WTC11 (cell line): Measurements from ENCODE around the gene RAB35. TPM values are rescaled to one million over a fixed set of nuclear protein-coding genes. Genes with fewer than 3 reads are reported as not detected.

Source experiments
- ATAC-seq: fragments of 200-7000 bp; cut with Tn5 transposase; 2 replicates; pipeline ENCODE4 v1.10.0; 2021; ENCODE audit warnings: mild to moderate bottlenecking, moderate library complexity
- CTCF ChIA-PET: fragments of 300-600 bp; sonication (Branson Sonifier 250); formaldehyde crosslinking; loops from one replicate; lab custom pipeline; 2021; ENCODE audit warnings: antibody characterized with exemption; lab: Charles Lee
- POLR2A ChIA-PET: fragments of 350-600 bp; sonication (Branson Sonifier 250); formaldehyde crosslinking; loops from one replicate; lab custom pipeline; 2021; ENCODE audit warnings: antibody characterized with exemption; lab: Charles Lee
- DNase-seq: peaks from one replicate; pipeline ENCODE4 v3.0.0; 2021; ENCODE audit warnings: low spot score
- H3K27ac Mint-ChIP-seq: 2 replicates; pipeline ENCODE4 v1.8.0; 2021; ENCODE audit warnings: mixed read lengths
- H3K27me3 Mint-ChIP-seq: 2 replicates; pipeline ENCODE4 v1.8.0; 2021; ENCODE audit warnings: low read depth, mild to moderate bottlenecking, moderate library complexity, mixed read lengths
- H3K36me3 Mint-ChIP-seq: 2 replicates; pipeline ENCODE4 v1.8.0; 2021; ENCODE audit warnings: mixed read lengths
- H3K4me1 Mint-ChIP-seq: 2 replicates; pipeline ENCODE4 v1.8.0; 2022; ENCODE audit warnings: mixed read lengths
- H3K4me3 Mint-ChIP-seq: 2 replicates; pipeline ENCODE4 v1.8.0; 2021; ENCODE audit warnings: mild to moderate bottlenecking, moderate library complexity, mixed read lengths
- H3K9me3 Mint-ChIP-seq: 2 replicates; pipeline ENCODE4 v1.8.0; 2021; ENCODE audit warnings: mixed read lengths
- EMX1 ChIP-seq: fragments of 250-450 bp; sonication (Bioruptor Pico); IDR thresholded peaks from 2 replicates; pipeline ENCODE4 v1.8.0; 2021; ENCODE audit warnings: mild to moderate bottlenecking
- ETV6 ChIP-seq: sonication (generic); formaldehyde crosslinking; IDR thresholded peaks from 2 replicates; pipeline ENCODE4 v1.8.1; 2022; ENCODE audit warnings: mild to moderate bottlenecking, missing genetic modification reagents
- FOXP1 ChIP-seq: sonication (generic); formaldehyde crosslinking; IDR thresholded peaks from 2 replicates; pipeline ENCODE4 v1.8.0; 2022; ENCODE audit warnings: missing genetic modification reagents, mild to moderate bottlenecking, moderate library complexity, borderline replicate concordance
- MXD4 ChIP-seq: fragments of 250-450 bp; sonication (Bioruptor Pico); IDR thresholded peaks from 2 replicates; pipeline ENCODE4 v1.8.0; 2021; ENCODE audit warnings: mild to moderate bottlenecking, moderate library complexity, borderline replicate concordance
- MYBL2 ChIP-seq: sonication (generic); formaldehyde crosslinking; IDR thresholded peaks from 2 replicates; pipeline ENCODE4 v1.8.1; 2023; ENCODE audit warnings: mild to moderate bottlenecking, moderate library complexity, missing genetic modification reagents
- NFATC4 ChIP-seq: fragments of 250-450 bp; sonication (Bioruptor Pico); IDR thresholded peaks from 2 replicates; pipeline ENCODE4 v1.9.0; 2021; ENCODE audit warnings: mild to moderate bottlenecking
- NFYB ChIP-seq: sonication (generic); formaldehyde crosslinking; conservative IDR thresholded peaks from 2 replicates; pipeline ENCODE4 v1.8.0; 2022; ENCODE audit warnings: low read depth, missing genetic modification reagents
- NR2C2 ChIP-seq: sonication (generic); formaldehyde crosslinking; IDR thresholded peaks from 2 replicates; pipeline ENCODE4 v1.8.0; 2022; ENCODE audit warnings: mild to moderate bottlenecking, missing genetic modification reagents
- SMAD3 ChIP-seq: sonication (generic); formaldehyde crosslinking; IDR thresholded peaks from 2 replicates; pipeline ENCODE4 v1.8.0; 2022; ENCODE audit warnings: missing genetic modification reagents, mild to moderate bottlenecking, borderline replicate concordance
- SP1 ChIP-seq: sonication (generic); formaldehyde crosslinking; conservative IDR thresholded peaks from 2 replicates; pipeline ENCODE4 v1.8.1; 2022; ENCODE audit warnings: missing genetic modification reagents
- TEAD1 ChIP-seq: sonication (generic); formaldehyde crosslinking; IDR thresholded peaks from 2 replicates; pipeline ENCODE4 v1.8.0; 2022; ENCODE audit warnings: mild to moderate bottlenecking, missing genetic modification reagents
- ZNF219 ChIP-seq: sonication (generic); formaldehyde crosslinking; IDR thresholded peaks from 2 replicates; pipeline ENCODE4 v1.8.0; 2023; ENCODE audit warnings: missing genetic modification reagents, mild to moderate bottlenecking, borderline replicate concordance
- total RNA-seq: library from RNA; stranded (reverse); gene quantifications from 3 replicates; pipeline ENCODE4 v1.2.3, GENCODE V29; 2021
- TF ChIP-seq, protein P1 (sequence below): sonication (generic); formaldehyde crosslinking; conservative IDR thresholded peaks from 2 replicates; pipeline ENCODE4 v1.8.1; 2023; ENCODE audit warnings: mild to moderate bottlenecking, low read depth, missing genetic modification reagents, moderate library complexity
- TF ChIP-seq, protein P2 (sequence below): sonication (generic); formaldehyde crosslinking; IDR thresholded peaks from 2 replicates; pipeline ENCODE4 v1.8.1; 2023; ENCODE audit warnings: mild to moderate bottlenecking, missing genetic modification reagents, moderate library complexity
- TF ChIP-seq, protein P3 (sequence below): sonication (generic); formaldehyde crosslinking; IDR thresholded peaks from 2 replicates; pipeline ENCODE4 v1.8.1; 2023; ENCODE audit warnings: mild to moderate bottlenecking, missing genetic modification reagents, borderline replicate concordance
- TF ChIP-seq, protein P4 (sequence below): fragments of 250-450 bp; sonication (Bioruptor Pico); IDR thresholded peaks from 2 replicates; pipeline ENCODE4 v1.8.0; 2021; ENCODE audit warnings: mild to moderate bottlenecking
- TF ChIP-seq, protein P5 (sequence below): sonication (generic); formaldehyde crosslinking; IDR thresholded peaks from 2 replicates; pipeline ENCODE4 v1.8.1; 2023; ENCODE audit warnings: mild to moderate bottlenecking, missing genetic modification reagents
- TF ChIP-seq, protein P6 (sequence below): fragments of 250-450 bp; sonication (Bioruptor Pico); IDR thresholded peaks from 2 replicates; pipeline ENCODE4 v1.9.0; 2021; ENCODE audit warnings: mild to moderate bottlenecking
- TF ChIP-seq, protein P7 (sequence below): sonication (generic); formaldehyde crosslinking; IDR thresholded peaks from 2 replicates; pipeline ENCODE4 v1.8.1; 2022; ENCODE audit warnings: low read depth, mild to moderate bottlenecking, moderate library complexity, missing genetic modification reagents, borderline replicate concordance

RAB35 gene
- total RNA-seq, 1 experiment from 2014 or later = 44.5 TPM

DNA sequence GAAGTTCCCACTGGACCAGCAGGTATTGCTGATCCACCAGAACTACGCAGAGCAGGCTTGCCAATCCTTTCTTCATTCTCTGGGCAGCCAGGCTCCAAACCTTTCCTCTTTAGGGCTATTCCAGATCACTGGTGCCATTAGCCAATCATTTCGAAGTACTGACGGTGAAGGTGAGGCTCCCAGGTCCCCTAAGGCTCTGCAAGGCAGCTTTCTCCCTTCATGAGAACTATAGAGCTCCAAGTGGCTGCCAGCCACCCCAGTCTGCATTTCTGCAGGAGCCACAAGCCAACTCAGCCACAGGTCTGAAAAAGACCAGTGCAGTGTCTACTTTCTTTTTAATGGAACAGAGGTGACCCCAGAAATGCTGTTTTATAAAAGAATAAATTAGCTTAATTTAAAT, 48.7 kb downstream of the RAB35 start:
- Mint-ChIP-seq H3K4me3 (no peak overlapping the region), H3K27me3 (no peaks in the 10 kb centered on the region), H3K27ac (no peak overlapping the region), H3K4me1 (no peaks in the 10 kb centered on the region; the same call in 1 of the 2 replicates), H3K36me3 (no peaks in the 10 kb centered on the region)
- DNase-seq (no peak), ATAC-seq (no peak)
- CTCF ChIA-PET = no interaction called here
- TF ChIP-seq, protein P1, sequence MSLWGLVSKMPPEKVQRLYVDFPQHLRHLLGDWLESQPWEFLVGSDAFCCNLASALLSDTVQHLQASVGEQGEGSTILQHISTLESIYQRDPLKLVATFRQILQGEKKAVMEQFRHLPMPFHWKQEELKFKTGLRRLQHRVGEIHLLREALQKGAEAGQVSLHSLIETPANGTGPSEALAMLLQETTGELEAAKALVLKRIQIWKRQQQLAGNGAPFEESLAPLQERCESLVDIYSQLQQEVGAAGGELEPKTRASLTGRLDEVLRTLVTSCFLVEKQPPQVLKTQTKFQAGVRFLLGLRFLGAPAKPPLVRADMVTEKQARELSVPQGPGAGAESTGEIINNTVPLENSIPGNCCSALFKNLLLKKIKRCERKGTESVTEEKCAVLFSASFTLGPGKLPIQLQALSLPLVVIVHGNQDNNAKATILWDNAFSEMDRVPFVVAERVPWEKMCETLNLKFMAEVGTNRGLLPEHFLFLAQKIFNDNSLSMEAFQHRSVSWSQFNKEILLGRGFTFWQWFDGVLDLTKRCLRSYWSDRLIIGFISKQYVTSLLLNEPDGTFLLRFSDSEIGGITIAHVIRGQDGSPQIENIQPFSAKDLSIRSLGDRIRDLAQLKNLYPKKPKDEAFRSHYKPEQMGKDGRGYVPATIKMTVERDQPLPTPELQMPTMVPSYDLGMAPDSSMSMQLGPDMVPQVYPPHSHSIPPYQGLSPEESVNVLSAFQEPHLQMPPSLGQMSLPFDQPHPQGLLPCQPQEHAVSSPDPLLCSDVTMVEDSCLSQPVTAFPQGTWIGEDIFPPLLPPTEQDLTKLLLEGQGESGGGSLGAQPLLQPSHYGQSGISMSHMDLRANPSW (CRISPR knock-in tag) = no peak
- TF ChIP-seq SMAD3 (CRISPR knock-in tag) (no peak), ETV6 (CRISPR knock-in tag) (no peak), NFYB (CRISPR knock-in tag) (no peak)
- TF ChIP-seq, protein P2, sequence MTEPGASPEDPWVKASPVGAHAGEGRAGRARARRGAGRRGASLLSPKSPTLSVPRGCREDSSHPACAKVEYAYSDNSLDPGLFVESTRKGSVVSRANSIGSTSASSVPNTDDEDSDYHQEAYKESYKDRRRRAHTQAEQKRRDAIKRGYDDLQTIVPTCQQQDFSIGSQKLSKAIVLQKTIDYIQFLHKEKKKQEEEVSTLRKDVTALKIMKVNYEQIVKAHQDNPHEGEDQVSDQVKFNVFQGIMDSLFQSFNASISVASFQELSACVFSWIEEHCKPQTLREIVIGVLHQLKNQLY (CRISPR knock-in tag) = no peak
- TF ChIP-seq, protein P3, sequence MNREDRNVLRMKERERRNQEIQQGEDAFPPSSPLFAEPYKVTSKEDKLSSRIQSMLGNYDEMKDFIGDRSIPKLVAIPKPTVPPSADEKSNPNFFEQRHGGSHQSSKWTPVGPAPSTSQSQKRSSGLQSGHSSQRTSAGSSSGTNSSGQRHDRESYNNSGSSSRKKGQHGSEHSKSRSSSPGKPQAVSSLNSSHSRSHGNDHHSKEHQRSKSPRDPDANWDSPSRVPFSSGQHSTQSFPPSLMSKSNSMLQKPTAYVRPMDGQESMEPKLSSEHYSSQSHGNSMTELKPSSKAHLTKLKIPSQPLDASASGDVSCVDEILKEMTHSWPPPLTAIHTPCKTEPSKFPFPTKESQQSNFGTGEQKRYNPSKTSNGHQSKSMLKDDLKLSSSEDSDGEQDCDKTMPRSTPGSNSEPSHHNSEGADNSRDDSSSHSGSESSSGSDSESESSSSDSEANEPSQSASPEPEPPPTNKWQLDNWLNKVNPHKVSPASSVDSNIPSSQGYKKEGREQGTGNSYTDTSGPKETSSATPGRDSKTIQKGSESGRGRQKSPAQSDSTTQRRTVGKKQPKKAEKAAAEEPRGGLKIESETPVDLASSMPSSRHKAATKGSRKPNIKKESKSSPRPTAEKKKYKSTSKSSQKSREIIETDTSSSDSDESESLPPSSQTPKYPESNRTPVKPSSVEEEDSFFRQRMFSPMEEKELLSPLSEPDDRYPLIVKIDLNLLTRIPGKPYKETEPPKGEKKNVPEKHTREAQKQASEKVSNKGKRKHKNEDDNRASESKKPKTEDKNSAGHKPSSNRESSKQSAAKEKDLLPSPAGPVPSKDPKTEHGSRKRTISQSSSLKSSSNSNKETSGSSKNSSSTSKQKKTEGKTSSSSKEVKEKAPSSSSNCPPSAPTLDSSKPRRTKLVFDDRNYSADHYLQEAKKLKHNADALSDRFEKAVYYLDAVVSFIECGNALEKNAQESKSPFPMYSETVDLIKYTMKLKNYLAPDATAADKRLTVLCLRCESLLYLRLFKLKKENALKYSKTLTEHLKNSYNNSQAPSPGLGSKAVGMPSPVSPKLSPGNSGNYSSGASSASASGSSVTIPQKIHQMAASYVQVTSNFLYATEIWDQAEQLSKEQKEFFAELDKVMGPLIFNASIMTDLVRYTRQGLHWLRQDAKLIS (CRISPR knock-in tag) = no peak
- TF ChIP-seq, protein P4, sequence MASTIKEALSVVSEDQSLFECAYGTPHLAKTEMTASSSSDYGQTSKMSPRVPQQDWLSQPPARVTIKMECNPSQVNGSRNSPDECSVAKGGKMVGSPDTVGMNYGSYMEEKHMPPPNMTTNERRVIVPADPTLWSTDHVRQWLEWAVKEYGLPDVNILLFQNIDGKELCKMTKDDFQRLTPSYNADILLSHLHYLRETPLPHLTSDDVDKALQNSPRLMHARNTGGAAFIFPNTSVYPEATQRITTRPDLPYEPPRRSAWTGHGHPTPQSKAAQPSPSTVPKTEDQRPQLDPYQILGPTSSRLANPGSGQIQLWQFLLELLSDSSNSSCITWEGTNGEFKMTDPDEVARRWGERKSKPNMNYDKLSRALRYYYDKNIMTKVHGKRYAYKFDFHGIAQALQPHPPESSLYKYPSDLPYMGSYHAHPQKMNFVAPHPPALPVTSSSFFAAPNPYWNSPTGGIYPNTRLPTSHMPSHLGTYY (CRISPR knock-in tag) = no peak
- TF ChIP-seq, all 79 proteins: peak for 0
- H3K9me3 Mint-ChIP-seq = no peaks in the 10 kb centered on the region
- POLR2A ChIA-PET = no interaction called here

DNA sequence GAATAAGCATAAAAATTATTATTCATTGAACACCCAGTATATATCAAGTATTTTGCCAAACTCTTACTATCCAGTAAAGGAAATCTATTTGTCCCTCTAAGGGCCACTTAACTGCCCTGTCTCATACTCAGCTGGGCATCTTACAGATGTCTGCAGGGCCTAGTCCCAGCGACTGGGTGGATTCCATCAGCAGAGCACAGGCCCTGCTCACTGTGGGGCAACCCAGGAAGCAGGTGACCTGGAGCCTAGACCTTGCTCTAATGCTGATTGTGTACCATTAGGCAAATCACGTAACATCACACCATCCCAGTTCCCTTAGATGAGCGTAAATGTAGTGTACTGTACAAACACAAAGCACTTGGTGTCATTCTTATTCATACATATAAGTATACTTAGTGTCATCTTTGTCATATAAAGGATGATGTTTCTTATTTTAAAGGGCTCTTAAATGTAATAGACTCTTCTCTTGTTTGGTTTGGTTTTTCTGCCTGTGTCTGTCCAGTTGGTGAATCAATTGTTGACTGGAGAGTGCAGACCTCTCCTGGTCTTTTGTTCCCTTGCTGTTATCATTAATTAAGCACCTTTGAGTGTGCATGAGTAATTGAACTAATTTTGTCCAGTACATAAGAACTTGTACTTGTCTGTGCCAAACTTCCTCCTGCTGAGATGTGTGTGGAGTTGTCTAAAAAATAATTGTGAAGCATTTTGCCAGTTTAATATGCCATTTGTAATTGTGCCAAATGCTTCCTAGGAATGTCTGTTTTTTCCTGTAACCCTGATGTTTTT, 49.3 kb downstream of the RAB35 start:
- POLR2A ChIA-PET = no interaction called here
- Mint-ChIP-seq H3K9me3 (no peaks in the 10 kb centered on the region), H3K36me3 (no peaks in the 10 kb centered on the region), H3K4me1 (no peaks in the 10 kb centered on the region; the same call in 1 of the 2 replicates), H3K4me3 (no peak overlapping the region), H3K27me3 (no peaks in the 10 kb centered on the region), H3K27ac (no peak overlapping the region; the same call in 1 of the 2 replicates)
- no peak for ATAC-seq
- TF ChIP-seq FOXP1 (CRISPR knock-in tag) (no peak), MYBL2 (CRISPR knock-in tag) (no peak), NR2C2 (CRISPR knock-in tag) (no peak), MXD4 (no peak), NFATC4 (no peak), ZNF219 (CRISPR knock-in tag) (no peak), SMAD3 (CRISPR knock-in tag) (no peak), TEAD1 (CRISPR knock-in tag) (no peak), SP1 (CRISPR knock-in tag) (no peak), EMX1 (CRISPR knock-in tag) (no peak)
- TF ChIP-seq, protein P5, sequence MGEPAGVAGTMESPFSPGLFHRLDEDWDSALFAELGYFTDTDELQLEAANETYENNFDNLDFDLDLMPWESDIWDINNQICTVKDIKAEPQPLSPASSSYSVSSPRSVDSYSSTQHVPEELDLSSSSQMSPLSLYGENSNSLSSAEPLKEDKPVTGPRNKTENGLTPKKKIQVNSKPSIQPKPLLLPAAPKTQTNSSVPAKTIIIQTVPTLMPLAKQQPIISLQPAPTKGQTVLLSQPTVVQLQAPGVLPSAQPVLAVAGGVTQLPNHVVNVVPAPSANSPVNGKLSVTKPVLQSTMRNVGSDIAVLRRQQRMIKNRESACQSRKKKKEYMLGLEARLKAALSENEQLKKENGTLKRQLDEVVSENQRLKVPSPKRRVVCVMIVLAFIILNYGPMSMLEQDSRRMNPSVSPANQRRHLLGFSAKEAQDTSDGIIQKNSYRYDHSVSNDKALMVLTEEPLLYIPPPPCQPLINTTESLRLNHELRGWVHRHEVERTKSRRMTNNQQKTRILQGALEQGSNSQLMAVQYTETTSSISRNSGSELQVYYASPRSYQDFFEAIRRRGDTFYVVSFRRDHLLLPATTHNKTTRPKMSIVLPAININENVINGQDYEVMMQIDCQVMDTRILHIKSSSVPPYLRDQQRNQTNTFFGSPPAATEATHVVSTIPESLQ = no peak
- TF ChIP-seq, protein P6, sequence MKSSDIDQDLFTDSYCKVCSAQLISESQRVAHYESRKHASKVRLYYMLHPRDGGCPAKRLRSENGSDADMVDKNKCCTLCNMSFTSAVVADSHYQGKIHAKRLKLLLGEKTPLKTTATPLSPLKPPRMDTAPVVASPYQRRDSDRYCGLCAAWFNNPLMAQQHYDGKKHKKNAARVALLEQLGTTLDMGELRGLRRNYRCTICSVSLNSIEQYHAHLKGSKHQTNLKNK (CRISPR knock-in tag) = no peak
- TF ChIP-seq, protein P4 (CRISPR knock-in tag) = no peak
- TF ChIP-seq, protein P7, sequence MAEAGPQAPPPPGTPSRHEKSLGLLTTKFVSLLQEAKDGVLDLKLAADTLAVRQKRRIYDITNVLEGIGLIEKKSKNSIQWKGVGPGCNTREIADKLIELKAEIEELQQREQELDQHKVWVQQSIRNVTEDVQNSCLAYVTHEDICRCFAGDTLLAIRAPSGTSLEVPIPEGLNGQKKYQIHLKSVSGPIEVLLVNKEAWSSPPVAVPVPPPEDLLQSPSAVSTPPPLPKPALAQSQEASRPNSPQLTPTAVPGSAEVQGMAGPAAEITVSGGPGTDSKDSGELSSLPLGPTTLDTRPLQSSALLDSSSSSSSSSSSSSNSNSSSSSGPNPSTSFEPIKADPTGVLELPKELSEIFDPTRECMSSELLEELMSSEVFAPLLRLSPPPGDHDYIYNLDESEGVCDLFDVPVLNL (CRISPR knock-in tag) = no peak
- DNase-seq = no peak
- CTCF ChIA-PET = no interaction called here
